Endodermal cell (in vitro differentiated cells): Measurements from ENCODE around the gene RFX4. TPM values are rescaled to one million over a fixed set of nuclear protein-coding genes. Genes with fewer than 3 reads are reported as not detected.
A peak's percentile ranks its signal among the peaks of the same experiment; 100 is the strongest.

Experiments used
- DNase-seq: peaks from one replicate; pipeline ENCODE4 v3.0.0-alpha.2; 2017
- H3K27ac ChIP-seq: 2 replicates; pipeline ENCODE4 v1.5.1; 2013; ENCODE audit warnings: mild to moderate bottlenecking, low read depth, low read length, moderate library complexity
- H3K27me3 ChIP-seq: 2 replicates; pipeline ENCODE4 v1.6.1; 2013; ENCODE audit warnings: mild to moderate bottlenecking, low read length, moderate library complexity; ENCODE audit not compliant: insufficient read depth, control insufficient read depth, poor library complexity, severe bottlenecking
- H3K36me3 ChIP-seq: 2 replicates; pipeline ENCODE4 v1.7.0; 2013; ENCODE audit warnings: mild to moderate bottlenecking, low read length, moderate library complexity; ENCODE audit not compliant: control insufficient read depth, insufficient read depth
- H3K4me1 ChIP-seq: one replicate; pipeline ENCODE4 v1.7.0; 2013; ENCODE audit warnings: low read length; ENCODE audit not compliant: control insufficient read depth, insufficient read depth
- H3K4me3 ChIP-seq: 2 replicates; pipeline ENCODE4 v1.5.1; 2013; ENCODE audit warnings: mild to moderate bottlenecking, low read length, moderate library complexity
- H3K9ac ChIP-seq: 2 replicates; pipeline ENCODE4 v1.6.1; 2013; ENCODE audit warnings: mild to moderate bottlenecking, low read length, moderate library complexity; ENCODE audit not compliant: poor library complexity, severe bottlenecking; ENCODE audit errors: extremely low read depth
- H3K9me3 ChIP-seq: 2 replicates; pipeline ENCODE4 v1.6.1; 2013; ENCODE audit warnings: mild to moderate bottlenecking, low read length, moderate library complexity; ENCODE audit not compliant: control insufficient read depth
- H3K27ac Mint-ChIP-seq: 2 replicates; pipeline ENCODE4 v1.8.0; 2020; ENCODE audit warnings: mixed read lengths
- H3K27me3 Mint-ChIP-seq: 2 replicates; pipeline ENCODE4 v1.8.0; 2021; ENCODE audit warnings: mild to moderate bottlenecking, mixed read lengths; ENCODE audit not compliant: insufficient read depth
- H3K36me3 Mint-ChIP-seq: 2 replicates; pipeline ENCODE4 v1.8.0; 2020; ENCODE audit warnings: low read depth, mixed read lengths
- H3K4me1 Mint-ChIP-seq: 2 replicates; pipeline ENCODE4 v1.8.0; 2020; ENCODE audit warnings: mixed read lengths
- H3K4me3 Mint-ChIP-seq: 2 replicates; pipeline ENCODE4 v1.8.0; 2020; ENCODE audit warnings: mild to moderate bottlenecking, moderate library complexity, mixed read lengths
- H3K9me3 Mint-ChIP-seq: 2 replicates; pipeline ENCODE4 v1.8.0; 2020; ENCODE audit warnings: mild to moderate bottlenecking, mixed read lengths
- WGBS, 2 experiments: methylation state at CpG; one replicate each; pipeline versions ENCODE4 v1.1.5 to v1.1.7; 2013; ENCODE audit warnings: missing lambda C conversion rate in 2 of 2, mixed read lengths in 1 of 2; ENCODE audit not compliant: insufficient coverage in 1 of 2, insufficient read length in 1 of 2; 5-methylcytosine and 5-hydroxymethylcytosine counted together
- total RNA-seq, 2 donors: library from RNA; stranded (reverse); fragmentation: NEBNext Ultra II Directional in 1 of 2; extraction: Animal tissue kit (Norgen Biotek cat#: 25700) in 1 of 2; gene quantifications; 2 replicates in 1 of 2; 3 replicates in 1 of 2; pipeline ENCODE4 v1.2.1, GENCODE V29; 2021
- TF ChIP-seq, protein P1 (sequence below): fragments of 200-600 bp; sonication (generic); conservative IDR thresholded peaks from 2 replicates; pipeline ENCODE4 v1.5.0; 2021; ENCODE audit warnings: antibody characterized with exemption, mild to moderate bottlenecking

RFX4 gene
- total RNA-seq, 2 donors from 2014 or later: 0.09 to 0.86 TPM

DNA sequence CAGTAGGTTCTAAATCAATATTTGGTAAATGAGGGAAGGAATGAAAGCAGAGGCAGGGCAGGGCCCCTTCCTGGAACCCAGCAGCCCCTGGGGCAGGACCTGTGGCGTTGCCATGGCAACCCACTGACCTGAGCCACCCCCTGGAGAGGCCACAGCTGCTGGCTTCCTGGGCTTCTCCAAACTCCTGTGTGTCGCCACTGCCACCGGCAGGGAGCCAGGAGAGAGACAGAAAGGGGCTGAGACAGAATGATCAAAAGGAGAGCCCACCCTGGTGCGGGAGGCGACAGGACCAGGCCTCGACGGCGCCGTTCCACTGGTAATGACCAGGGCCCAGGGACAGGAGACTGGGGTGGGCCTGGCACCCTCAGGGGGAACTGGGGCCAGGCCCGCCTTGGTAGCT is 18.2 kb downstream of the RFX4 start:
- peaks cover 17% of the 10 kb centered on the region for H3K4me1 Mint-ChIP-seq
- Histone ChIP-seq H3K27ac (peak overlapping the region; percentile 89), H3K4me3 (no peak overlapping the region), H3K36me3 (no peaks in the 10 kb centered on the region), H3K9me3 (no peaks in the 10 kb centered on the region), H3K27me3 (peaks cover 8% of the 10 kb centered on the region), H3K9ac (no peak overlapping the region), H3K4me1 (peaks cover 4% of the 10 kb centered on the region)
- WGBS, 2 experiments: 76 to 77% methylated on average over 3 to 10 of the region's 10 CpGs
- H3K4me3 Mint-ChIP-seq: no peak overlapping the region
- no peaks in the 10 kb centered on the region for H3K36me3 Mint-ChIP-seq
- peak; percentile 88 for DNase-seq
- H3K9me3 Mint-ChIP-seq: no peaks in the 10 kb centered on the region
- TF ChIP-seq, protein P1, sequence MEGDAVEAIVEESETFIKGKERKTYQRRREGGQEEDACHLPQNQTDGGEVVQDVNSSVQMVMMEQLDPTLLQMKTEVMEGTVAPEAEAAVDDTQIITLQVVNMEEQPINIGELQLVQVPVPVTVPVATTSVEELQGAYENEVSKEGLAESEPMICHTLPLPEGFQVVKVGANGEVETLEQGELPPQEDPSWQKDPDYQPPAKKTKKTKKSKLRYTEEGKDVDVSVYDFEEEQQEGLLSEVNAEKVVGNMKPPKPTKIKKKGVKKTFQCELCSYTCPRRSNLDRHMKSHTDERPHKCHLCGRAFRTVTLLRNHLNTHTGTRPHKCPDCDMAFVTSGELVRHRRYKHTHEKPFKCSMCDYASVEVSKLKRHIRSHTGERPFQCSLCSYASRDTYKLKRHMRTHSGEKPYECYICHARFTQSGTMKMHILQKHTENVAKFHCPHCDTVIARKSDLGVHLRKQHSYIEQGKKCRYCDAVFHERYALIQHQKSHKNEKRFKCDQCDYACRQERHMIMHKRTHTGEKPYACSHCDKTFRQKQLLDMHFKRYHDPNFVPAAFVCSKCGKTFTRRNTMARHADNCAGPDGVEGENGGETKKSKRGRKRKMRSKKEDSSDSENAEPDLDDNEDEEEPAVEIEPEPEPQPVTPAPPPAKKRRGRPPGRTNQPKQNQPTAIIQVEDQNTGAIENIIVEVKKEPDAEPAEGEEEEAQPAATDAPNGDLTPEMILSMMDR: peak; percentile 34
- peaks cover 17% of the 10 kb centered on the region for H3K27me3 Mint-ChIP-seq
- H3K27ac Mint-ChIP-seq: peak overlapping the region; percentile 20

DNA sequence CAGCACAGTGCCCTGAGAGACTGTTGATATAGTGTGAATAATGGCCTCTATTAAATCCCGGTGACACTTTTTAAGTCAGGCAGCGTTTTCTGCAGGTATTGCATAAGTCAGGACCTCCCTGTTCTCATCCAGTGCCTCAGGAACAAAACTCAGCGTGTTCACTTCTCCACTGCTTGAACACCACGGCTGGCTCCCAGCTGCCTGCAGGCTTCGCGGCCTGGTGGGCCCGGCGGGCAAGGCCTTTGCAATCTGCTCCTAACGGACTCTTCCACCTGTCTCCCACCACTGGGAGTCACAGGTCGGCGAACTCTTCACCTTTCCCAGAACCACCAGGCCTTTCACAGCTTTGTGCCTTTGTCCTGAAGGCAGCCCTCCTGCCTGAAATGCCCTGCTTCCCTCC is 18.7 kb downstream of the RFX4 start:
- Histone ChIP-seq H3K27ac (peak overlapping the region; percentile 89), H3K27me3 (peaks cover 8% of the 10 kb centered on the region), H3K9ac (no peak overlapping the region), H3K36me3 (no peaks in the 10 kb centered on the region), H3K9me3 (no peaks in the 10 kb centered on the region), H3K4me3 (no peak overlapping the region), H3K4me1 (peaks cover 4% of the 10 kb centered on the region)
- no peaks in the 10 kb centered on the region for H3K9me3 Mint-ChIP-seq
- WGBS, 2 experiments: 87 to 92% methylated on average over 8 to 11 of the region's 11 CpGs
- H3K36me3 Mint-ChIP-seq: no peaks in the 10 kb centered on the region
- no peak overlapping the region for H3K27ac Mint-ChIP-seq
- no peak overlapping the region for H3K4me3 Mint-ChIP-seq
- TF ChIP-seq, protein P1: no peak
- peak; percentile 60 for DNase-seq
- H3K27me3 Mint-ChIP-seq: peaks cover 13% of the 10 kb centered on the region
- H3K4me1 Mint-ChIP-seq: peaks cover 17% of the 10 kb centered on the region

DNA sequence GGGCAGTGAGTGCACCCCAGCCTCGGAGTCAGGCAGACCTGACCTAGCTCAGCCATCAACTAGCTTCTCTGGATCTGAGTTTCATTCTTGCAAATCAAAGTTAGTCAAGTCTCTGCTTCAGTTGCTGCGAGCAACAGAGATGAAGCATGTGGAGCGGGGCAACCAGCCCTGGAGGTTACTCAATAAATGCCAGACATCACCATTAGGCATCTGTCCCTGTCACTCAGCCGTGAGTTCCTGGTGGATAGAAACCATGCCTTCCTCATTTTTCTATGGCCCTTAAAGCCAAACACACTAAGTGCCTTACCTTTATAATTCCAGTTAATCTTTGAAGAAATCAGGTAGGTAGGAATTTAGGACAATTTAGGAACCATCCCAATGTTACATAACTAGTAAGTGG is 19.3 kb downstream of the RFX4 start:
- WGBS, 2 experiments: 91 to 100% methylated on average over 3 to 4 of the region's 4 CpGs
- no peak overlapping the region for H3K4me3 Mint-ChIP-seq
- H3K4me1 Mint-ChIP-seq: peaks cover 17% of the 10 kb centered on the region

More for the DNA sequence above, 19.3 kb downstream of the RFX4 start:
- no peaks in the 10 kb centered on the region for H3K9me3 Mint-ChIP-seq
- H3K27ac Mint-ChIP-seq: no peak overlapping the region
- DNase-seq: no peak
- H3K27me3 Mint-ChIP-seq: peaks cover 13% of the 10 kb centered on the region
- Histone ChIP-seq H3K36me3 (no peaks in the 10 kb centered on the region), H3K4me3 (no peak overlapping the region), H3K27me3 (peaks cover 8% of the 10 kb centered on the region), H3K9me3 (no peaks in the 10 kb centered on the region), H3K27ac (peak overlapping the region; percentile 89), H3K9ac (no peak overlapping the region), H3K4me1 (peaks cover 4% of the 10 kb centered on the region)
- TF ChIP-seq, protein P1: no peak
- H3K36me3 Mint-ChIP-seq: no peaks in the 10 kb centered on the region
